IMR-90 (cell line): Measurements from ENCODE around the gene TMTC2. TPM values are rescaled to one million over a fixed set of nuclear protein-coding genes. Genes with fewer than 3 reads are reported as not detected.

ENCODE experiments used
- ATAC-seq: fragments of 200-7000 bp; cut with Tn5 transposase; 2 replicates; pipeline ENCODE4 v1.9.1; 2020; ENCODE audit warnings: low read depth, mild to moderate bottlenecking, moderate library complexity
- BruUV-seq: library from RNA; stranded (reverse); fragments of 400-500 nt; replicated peaks from 2 replicates; lab custom pipeline; 2021; lab: Mats Ljungman, UMichigan
- CTCF ChIA-PET: fragments of 300-600 bp; formaldehyde crosslinking; extraction: SDS; loops from one replicate; lab custom pipeline; 2021; ENCODE audit warnings: antibody characterized with exemption; lab: Yijun Ruan, JAX
- POLR2A ChIA-PET: fragments of 300-600 bp; sonication (Branson Sonifier 250); formaldehyde crosslinking; loops from one replicate; lab custom pipeline; 2022; ENCODE audit warnings: antibody characterized with exemption; ENCODE audit not compliant: unreplicated experiment; lab: Charles Lee
- DNase-seq: peaks from one replicate; pipeline ENCODE4 v3.0.0; 2013
- H2AFZ ChIP-seq: replicated peaks from 2 replicates; pipeline ENCODE3; 2013; ENCODE audit warnings: low read length, mild to moderate bottlenecking; ENCODE audit not compliant: poor library complexity
- H2AK5ac ChIP-seq: 2 replicates; pipeline ENCODE4 v1.6.1; 2013; ENCODE audit warnings: low read depth, low read length, inconsistent platforms
- H2AK9ac ChIP-seq: replicated peaks from 2 replicates; pipeline ENCODE3; 2013; ENCODE audit warnings: mild to moderate bottlenecking, low read depth, low read length, moderate library complexity; ENCODE audit not compliant: poor library complexity
- H2BK120ac ChIP-seq: 2 replicates; pipeline ENCODE4 v1.6.1; 2013; ENCODE audit warnings: low read depth, low read length, inconsistent platforms
- H2BK15ac ChIP-seq: 3 replicates; pipeline ENCODE4 v1.6.1; 2013; ENCODE audit warnings: low read depth, low read length, inconsistent platforms
- H2BK20ac ChIP-seq: 2 replicates; pipeline ENCODE4 v1.6.1; 2013; ENCODE audit warnings: low read depth, mild to moderate bottlenecking, inconsistent platforms, low read length, moderate library complexity
- H2BK5ac ChIP-seq: 2 replicates; pipeline ENCODE4 v1.6.1; 2013; ENCODE audit warnings: mild to moderate bottlenecking, low read depth, low read length, inconsistent platforms; ENCODE audit not compliant: poor library complexity, severe bottlenecking
- H3K14ac ChIP-seq: replicated peaks from 2 replicates; pipeline ENCODE4 v1.6.1; 2013; ENCODE audit warnings: low read depth, low read length, inconsistent platforms
- H3K18ac ChIP-seq: 2 replicates; pipeline ENCODE4 v1.6.1; 2013; ENCODE audit warnings: low read depth, low read length, control low read depth
- H3K23ac ChIP-seq: 2 replicates; pipeline ENCODE4 v1.6.1; 2013; ENCODE audit warnings: low read depth, low read length, inconsistent platforms
- H3K27ac ChIP-seq: 2 replicates; pipeline ENCODE4 v1.5.1; 2013; ENCODE audit warnings: mild to moderate bottlenecking, control low read depth, low read length; ENCODE audit not compliant: insufficient read depth
- H3K27me3 ChIP-seq: 2 replicates; pipeline ENCODE4 v1.6.1; 2013; ENCODE audit warnings: low read length; ENCODE audit not compliant: control insufficient read depth, insufficient read depth
- H3K36me3 ChIP-seq: 2 replicates; pipeline ENCODE4 v1.6.1; 2013; ENCODE audit warnings: low read length, mixed read lengths; ENCODE audit not compliant: control insufficient read depth, insufficient read depth
- H3K4ac ChIP-seq: 2 replicates; pipeline ENCODE4 v1.6.1; 2013; ENCODE audit warnings: low read depth, low read length, inconsistent platforms
- H3K4me1 ChIP-seq: 2 replicates; pipeline ENCODE4 v1.6.1; 2013; ENCODE audit warnings: low read length, mixed read lengths; ENCODE audit not compliant: control insufficient read depth, insufficient read depth
- H3K4me2 ChIP-seq: 2 replicates; pipeline ENCODE4 v1.6.1; 2013; ENCODE audit warnings: low read depth, mild to moderate bottlenecking, control low read depth, low read length, moderate library complexity
- H3K4me3 ChIP-seq: 2 replicates; pipeline ENCODE4 v1.5.1; 2013; ENCODE audit warnings: low read depth, mild to moderate bottlenecking, control low read depth, low read length, moderate library complexity; ENCODE audit not compliant: insufficient read depth
- H3K56ac ChIP-seq: 2 replicates; pipeline ENCODE4 v1.6.1; 2013; ENCODE audit warnings: low read length, inconsistent platforms; ENCODE audit not compliant: insufficient read depth; ENCODE audit errors: extremely low read depth
- H3K79me1 ChIP-seq, 2 experiments: 2 replicates each; pipeline ENCODE4 v1.6.1; 2013; ENCODE audit warnings: low read length in 2 of 2, inconsistent platforms in 1 of 2, low read depth in 1 of 2
- H3K9ac ChIP-seq: 2 replicates; pipeline ENCODE4 v1.6.1; 2013; ENCODE audit warnings: low read depth, low read length, control low read depth
- H3K9me1 ChIP-seq: 2 replicates; pipeline ENCODE4 v1.6.1; 2013; ENCODE audit warnings: low read length, inconsistent platforms; ENCODE audit not compliant: insufficient read depth
- H3K9me3 ChIP-seq: 2 replicates; pipeline ENCODE4 v1.6.1; 2013; ENCODE audit warnings: low read length; ENCODE audit not compliant: control insufficient read depth, insufficient read depth
- H4K20me1 ChIP-seq: 2 replicates; pipeline ENCODE4 v1.6.1; 2013; ENCODE audit warnings: low read length, inconsistent platforms; ENCODE audit not compliant: insufficient read depth
- H4K5ac ChIP-seq: 2 replicates; pipeline ENCODE4 v1.6.1; 2013; ENCODE audit warnings: mild to moderate bottlenecking, low read depth, low read length, control low read depth
- H4K8ac ChIP-seq, 2 experiments: 2 replicates each; pipeline ENCODE4 v1.6.1; 2013; ENCODE audit warnings: low read depth in 2 of 2, low read length in 2 of 2, control low read depth in 1 of 2, inconsistent platforms in 1 of 2
- H4K91ac ChIP-seq: 2 replicates; pipeline ENCODE4 v1.6.1; 2013; ENCODE audit warnings: low read depth, low read length, inconsistent platforms; ENCODE audit not compliant: insufficient read depth
- BHLHE40 ChIP-seq: fragments of 150-350 bp; IDR thresholded peaks from 2 replicates; pipeline ENCODE4 v1.6.1; 2016; ENCODE audit warnings: mild to moderate bottlenecking, low read depth, low read length
- CEBPB ChIP-seq: IDR thresholded peaks from 2 replicates; pipeline ENCODE4 v1.6.1; 2012; ENCODE audit warnings: low read depth, low read length, improper control_type of control experiment
- FOS ChIP-seq: fragments of 150-350 bp; IDR thresholded peaks from 2 replicates; pipeline ENCODE4 v1.6.1; 2016; ENCODE audit warnings: low read depth, low read length
- MXI1 ChIP-seq: IDR thresholded peaks from 2 replicates; pipeline ENCODE4 v1.6.1; 2012; ENCODE audit warnings: low read depth, mild to moderate bottlenecking, low read length, moderate library complexity, borderline replicate concordance
- RFX5 ChIP-seq: IDR thresholded peaks from 2 replicates; pipeline ENCODE4 v1.8.0; 2012; ENCODE audit warnings: low read depth, mild to moderate bottlenecking, low read length, moderate library complexity
- whole genome bisulfite sequencing, 2 experiments: methylation state at CpG; one replicate each; pipeline versions ENCODE4 v1.1.5 to v1.1.7; 2013; ENCODE audit warnings: missing lambda C conversion rate in 2 of 2; ENCODE audit not compliant: insufficient read length in 1 of 2; ENCODE audit errors: extremely low coverage in 2 of 2; 5-methylcytosine and 5-hydroxymethylcytosine counted together
- dilution Hi-C: fragments of 300-500 bp; cut with HindIII; formaldehyde crosslinking; loops from one replicate; pipeline ENCODE4 v1.14.3; 2018; ENCODE audit warnings: low sequenced_read_pairs; ENCODE audit not compliant: unreplicated experiment
- in situ Hi-C: fragments of 300-500 bp; cut with MboI; formaldehyde crosslinking; loops from 3 replicates; pipeline ENCODE4 v1.14.3; 2019; ENCODE audit warnings: low sequenced_read_pairs, inconsistent platforms, mixed read lengths
- intact Hi-C: fragments of 100-400 bp; cut with micrococcal nuclease; formaldehyde crosslinking; loops from 2 replicates; pipeline ENCODE4 v1.10.0; 2022
- polyA plus RNA-seq, 3 experiments: library from polyadenylated mRNA; depleted of rRNA; stranded (reverse); fragments of >200 nt; gene quantifications; 2 replicates each; pipeline ENCODE4 v1.2.3, GENCODE V29; 2012; ENCODE audit warnings: low replicate concordance in 1 of 3
- total RNA-seq: library from RNA; depleted of rRNA; stranded (reverse); fragments of >200 nt; gene quantifications from 2 replicates; pipeline ENCODE4 v1.2.3, GENCODE V29; 2012

Gene TMTC2
- total and polyA plus RNA-seq, 2 of the 4 experiments (the other 2 are of a cell fraction), result 0.56 to 1.4 TPM

DNA sequence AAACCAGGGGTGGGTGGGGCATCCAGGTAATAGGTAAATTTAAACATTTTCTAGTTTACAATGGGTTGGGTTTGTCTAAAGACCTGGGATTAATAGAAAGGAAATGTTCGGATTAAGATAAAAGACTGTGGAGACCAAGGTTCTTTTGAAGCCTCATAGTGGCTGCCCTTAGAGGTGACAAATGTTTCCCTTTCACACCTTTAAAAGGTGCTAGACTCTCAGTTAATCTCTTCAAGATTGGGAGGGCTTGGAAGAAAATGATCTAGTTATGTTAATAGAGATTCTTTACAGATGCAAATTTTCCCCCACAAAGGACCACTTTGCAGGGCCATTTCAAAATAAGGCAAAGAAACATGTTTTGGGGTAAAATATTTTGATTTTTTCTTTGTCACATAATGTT is 39.0 kb downstream of the TMTC2 start:
- dilution Hi-C loops, result no loop called here
- ChIA-PET POLR2A (no interaction called here), CTCF (no interaction called here)
- Histone ChIP-seq H2BK120ac (no peak overlapping the region), H3K14ac (no peak overlapping the region), H3K23ac (no peak overlapping the region), H3K27me3 (no peaks in the 10 kb centered on the region), H2AK9ac (no peak overlapping the region), H3K4me2 (no peak overlapping the region), H3K4me1 (no peaks in the 10 kb centered on the region), H3K27ac (no peak overlapping the region), H3K9ac (no peak overlapping the region), H2BK15ac (no peak overlapping the region), H3K4ac (no peak overlapping the region), H4K20me1 (no peaks in the 10 kb centered on the region), H4K91ac (no peak overlapping the region), H4K8ac (no peak overlapping the region), H4K5ac (no peak overlapping the region), H3K9me3 (peaks cover 2% of the 10 kb centered on the region; the same call in 1 of the 2 replicates), H2AFZ (no peak overlapping the region), H2BK5ac (no peak overlapping the region), H3K79me1 (no peaks in the 10 kb centered on the region), H2AK5ac (no peak overlapping the region), H3K36me3 (no peaks in the 10 kb centered on the region), H3K9me1 (no peaks in the 10 kb centered on the region), H2BK20ac (no peak overlapping the region), H3K4me3 (no peak overlapping the region), H3K18ac (no peak overlapping the region), H3K56ac (no peak overlapping the region)
- no CpG with 5 or more reads among the region's 1 CpG for WGBS, 2 experiments
- DNase-seq (no peak), ATAC-seq (no peak)
- no TSS peak for BruUV-seq
- no peak for TF ChIP-seq MXI1
- TF ChIP-seq CEBPB, result no peak
- no peak for TF ChIP-seq BHLHE40
- TF ChIP-seq RFX5, result no peak
- TF ChIP-seq FOS, result no peak
- intact Hi-C loops, result no loop called here
- in situ Hi-C loops, result no loop called here
